Common myeloid progenitor, CD34-positive (primary cell): ENCODE data around the gene LIMS1.
"Not testable (repeated sequence)": the region's sequence is repeated elsewhere in the genome, so short reads cannot be mapped to it uniquely, and the experiment has no call there.

Source experiments
- CTCF ChIA-PET: fragments of 350-600 bp; sonication (Branson Sonifier 250); formaldehyde crosslinking; loops from one replicate; lab custom pipeline; 2021; ENCODE audit warnings: antibody characterized with exemption; lab: Charles Lee
- POLR2A ChIA-PET: fragments of 350-600 bp; sonication (Branson Sonifier 250); formaldehyde crosslinking; loops from one replicate; lab custom pipeline; 2021; ENCODE audit warnings: antibody characterized with exemption; lab: Charles Lee
- DNase-seq, 3 donors: peaks; one replicate each; pipeline versions ENCODE4 v3.0.0 to v3.0.0-alpha.2; 2013
- H3K27ac ChIP-seq, 2 experiments: 1 replicate in 1 of 2; 2 replicates in 1 of 2; pipeline ENCODE4 v1.7.0; 2013; ENCODE audit warnings: inconsistent platforms in 2 of 2, low read length in 2 of 2, mild to moderate bottlenecking in 2 of 2, low read depth in 1 of 2, moderate library complexity in 1 of 2; ENCODE audit not compliant: severe bottlenecking in 2 of 2, insufficient read depth in 1 of 2, poor library complexity in 1 of 2
- H3K27me3 ChIP-seq, 5 experiments: replicated peaks in 2 of 5; 1 replicate in 3 of 5; 2 replicates in 2 of 5; pipeline versions ENCODE4 v1.6.1 to v1.7.0; 2013; ENCODE audit warnings: low read length in 4 of 5, mild to moderate bottlenecking in 2 of 5, moderate library complexity in 2 of 5, inconsistent platforms in 1 of 5; ENCODE audit not compliant: insufficient read depth in 5 of 5, control insufficient read depth in 4 of 5
- H3K36me3 ChIP-seq, 4 experiments: 1 replicate in 2 of 4; 2 replicates in 2 of 4; pipeline versions ENCODE4 v1.6.1 to v1.7.0; 2013; ENCODE audit warnings: low read length in 3 of 4, control low read depth in 1 of 4, mild to moderate bottlenecking in 1 of 4; ENCODE audit not compliant: control insufficient read depth in 4 of 4, insufficient read depth in 4 of 4
- H3K4me1 ChIP-seq, 4 experiments: 1 replicate in 3 of 4; 2 replicates in 1 of 4; pipeline versions ENCODE4 v1.6.1 to v1.7.1; 2013; ENCODE audit warnings: low read length in 3 of 4, mild to moderate bottlenecking in 3 of 4, control low read depth in 1 of 4, inconsistent platforms in 1 of 4, moderate library complexity in 1 of 4; ENCODE audit not compliant: control insufficient read depth in 4 of 4, insufficient read depth in 4 of 4; ENCODE audit errors: control extremely low read depth in 1 of 4
- H3K4me3 ChIP-seq, 7 experiments: 1 replicate in 4 of 7; 2 replicates in 3 of 7; pipeline versions ENCODE4 v1.5.1 to v1.7.0; 2013; ENCODE audit warnings: mild to moderate bottlenecking in 7 of 7, low read length in 6 of 7, moderate library complexity in 6 of 7, inconsistent platforms in 2 of 7, low read depth in 2 of 7, control low read depth in 1 of 7; ENCODE audit not compliant: insufficient read depth in 4 of 7, control insufficient read depth in 1 of 7; ENCODE audit errors: extremely low read depth in 1 of 7
- H3K9me3 ChIP-seq, 5 experiments: 1 replicate in 4 of 5; 2 replicates in 1 of 5; pipeline versions ENCODE4 v1.6.1 to v1.7.1; 2013; ENCODE audit warnings: low read length in 4 of 5, mild to moderate bottlenecking in 2 of 5, inconsistent platforms in 1 of 5, low read depth in 1 of 5, moderate library complexity in 1 of 5; ENCODE audit not compliant: control insufficient read depth in 4 of 5, insufficient read depth in 2 of 5; ENCODE audit errors: control extremely low read depth in 1 of 5
- WGBS: methylation state at CpG from one replicate; pipeline ENCODE4 v1.1.5; 2013; ENCODE audit not compliant: insufficient coverage; 5-methylcytosine and 5-hydroxymethylcytosine counted together

LIMS1 gene

DNA sequence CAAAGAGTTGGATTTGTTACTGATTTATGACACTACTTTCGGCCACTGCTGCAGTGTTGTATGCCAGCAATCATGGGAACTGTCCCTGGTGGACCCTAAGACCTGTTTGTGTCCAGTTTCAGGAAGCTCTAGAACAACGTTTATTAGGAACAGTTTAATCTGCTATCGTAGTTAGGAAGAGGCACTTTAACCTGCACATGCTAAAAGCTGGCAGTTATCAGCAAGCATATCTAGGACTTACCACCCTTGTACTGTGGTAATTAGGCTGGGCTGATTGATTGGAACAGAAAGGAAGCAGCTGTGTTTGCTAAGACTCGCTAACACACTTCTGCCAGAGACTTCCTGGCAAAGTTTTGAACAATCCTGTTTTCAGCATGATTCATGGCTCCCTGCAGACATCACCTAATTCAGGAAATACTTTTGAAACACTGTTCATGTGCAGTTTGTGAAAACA lies 144.0 kb downstream of the LIMS1 start:
- Histone ChIP-seq H3K4me1 (peaks cover 2 to 38% (median 20%) of the 10 kb centered on the region in 4 experiments), H3K27ac (peak overlapping the region; percentile 58 to 61), H3K4me3 (peak overlapping the region in 3 of 7 experiments; percentile 5 to 34 (median 13)), H3K36me3 (peaks cover 2 to 20% (median 8%) of the 10 kb centered on the region in 4 experiments)
- peak; percentile 71 to 93 (median 86) for DNase-seq
- H3K27me3 ChIP-seq, H3K9me3 ChIP-seq, POLR2A ChIA-PET: not testable (repeated sequence)
- CTCF ChIA-PET = interaction anchor here (0.9 kb wide), 1 partner anchor 42 kb away, joined by 3 read pairs; no protein-coding TSS in a partner anchor
- no CpG with 5 or more reads among the region's 4 CpGs for WGBS

DNA sequence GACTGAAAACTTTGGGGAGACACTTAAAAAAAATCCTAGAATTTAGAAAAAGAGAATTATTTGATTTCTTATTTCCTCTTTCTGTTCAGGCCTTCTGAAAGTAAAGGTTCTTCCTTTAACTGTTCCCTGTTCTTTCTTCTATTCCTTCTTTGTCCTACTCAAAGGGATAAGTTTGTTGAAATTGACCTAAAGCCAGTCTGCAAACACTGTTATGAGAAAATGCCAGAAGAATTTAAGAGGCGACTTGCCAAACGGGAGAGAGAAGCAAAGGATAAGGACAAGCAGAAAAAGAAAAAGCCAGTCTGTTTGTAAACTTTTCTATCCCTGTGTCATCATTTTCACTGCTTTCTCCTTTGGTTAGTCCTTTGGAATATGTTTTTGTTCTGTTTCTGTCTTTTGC lies 146.5 kb downstream of the LIMS1 start:
- Histone ChIP-seq H3K4me1 (peaks cover 2 to 38% (median 19%) of the 10 kb centered on the region in 4 experiments), H3K36me3 (peaks cover under 1 to 19% (median 10%) of the 10 kb centered on the region in 4 experiments)
- H3K27me3 ChIP-seq, H3K9me3 ChIP-seq, H3K4me3 ChIP-seq, H3K27ac ChIP-seq, POLR2A ChIA-PET, DNase-seq: not testable (repeated sequence)
- CTCF ChIA-PET = interaction anchor here (1.0 kb wide), 1 partner anchor 72 kb away, joined by 3 read pairs; no protein-coding TSS in a partner anchor
- no CpG with 5 or more reads among the region's 2 CpGs for WGBS

DNA sequence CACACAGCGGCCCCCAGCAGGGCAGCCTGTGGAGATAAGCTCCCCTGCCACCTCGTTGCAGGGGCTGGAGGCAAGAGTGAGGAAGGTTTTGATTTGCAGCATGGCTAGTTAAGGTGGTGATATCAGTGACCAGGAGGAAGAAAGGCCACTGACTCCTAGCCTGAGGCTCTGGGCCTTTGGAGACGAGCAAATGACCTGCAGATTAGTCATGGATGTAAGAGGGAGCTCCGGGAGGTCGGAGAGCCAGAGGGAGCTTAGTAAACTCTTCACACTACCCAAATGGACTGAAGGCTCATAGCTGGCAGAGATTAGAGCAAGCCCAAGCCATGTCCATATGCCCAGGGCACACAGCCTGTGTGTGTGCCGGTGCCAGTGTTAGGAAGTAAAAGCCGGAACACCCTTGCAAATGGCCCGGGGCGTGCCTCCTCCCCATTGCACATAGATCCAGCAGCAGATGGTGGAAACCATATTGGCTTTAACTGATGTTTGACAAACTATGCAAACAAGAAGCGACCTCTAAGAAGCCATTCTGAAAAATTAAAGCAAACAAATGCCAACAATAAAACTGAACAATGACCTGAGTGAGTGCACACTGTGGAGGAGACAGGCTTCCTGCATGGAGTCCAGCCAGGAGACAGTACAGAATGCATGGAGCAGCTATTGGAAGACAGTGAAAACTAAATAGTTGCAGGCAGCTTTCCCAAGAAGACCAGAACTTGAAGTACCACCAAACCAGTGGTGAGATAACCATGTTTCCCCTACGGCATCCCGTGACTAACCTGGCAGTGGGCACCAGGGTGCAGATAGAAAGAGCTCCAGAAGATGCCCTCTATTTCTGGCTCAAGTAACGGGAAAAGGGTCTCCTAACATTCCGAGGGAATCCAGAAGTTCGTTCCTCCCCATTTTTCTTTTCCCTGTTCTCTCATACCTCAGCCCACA lies 154.8 kb downstream of the LIMS1 start:
- H3K36me3 ChIP-seq, H3K4me1 ChIP-seq, CTCF ChIA-PET, DNase-seq, H3K27me3 ChIP-seq, H3K27ac ChIP-seq, H3K4me3 ChIP-seq, H3K9me3 ChIP-seq, POLR2A ChIA-PET: not testable (repeated sequence)
- 100% methylated on average over 1 of the region's 15 CpGs for WGBS

DNA sequence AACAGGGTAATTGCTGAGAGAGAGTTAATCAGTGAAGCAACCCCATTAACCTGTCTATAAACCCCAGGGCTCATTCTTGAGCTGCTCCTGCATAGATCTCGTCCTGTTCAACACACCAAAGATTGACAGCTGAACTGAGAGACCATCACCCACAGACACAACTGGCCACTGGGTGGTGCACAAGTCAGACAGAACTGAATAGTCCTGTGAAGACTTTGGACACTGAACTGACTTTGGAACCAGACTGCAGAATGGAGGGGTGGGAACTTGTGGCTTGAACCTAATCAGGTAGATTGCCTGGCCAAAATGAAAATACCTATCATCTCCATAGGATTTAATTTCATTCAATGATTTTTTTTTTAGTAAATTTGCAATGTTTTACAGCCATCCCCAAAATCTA lies 155.7 kb downstream of the LIMS1 start:
- H3K27ac ChIP-seq, H3K9me3 ChIP-seq, H3K36me3 ChIP-seq, H3K27me3 ChIP-seq, H3K4me3 ChIP-seq, H3K4me1 ChIP-seq, DNase-seq, POLR2A ChIA-PET: not testable (repeated sequence)
- no CpG with 5 or more reads among the region's 1 CpG for WGBS
- CTCF ChIA-PET = interaction anchor here (2.4 kb wide), 1 partner anchor 53 kb away, joined by 8 read pairs; no protein-coding TSS in a partner anchor

DNA sequence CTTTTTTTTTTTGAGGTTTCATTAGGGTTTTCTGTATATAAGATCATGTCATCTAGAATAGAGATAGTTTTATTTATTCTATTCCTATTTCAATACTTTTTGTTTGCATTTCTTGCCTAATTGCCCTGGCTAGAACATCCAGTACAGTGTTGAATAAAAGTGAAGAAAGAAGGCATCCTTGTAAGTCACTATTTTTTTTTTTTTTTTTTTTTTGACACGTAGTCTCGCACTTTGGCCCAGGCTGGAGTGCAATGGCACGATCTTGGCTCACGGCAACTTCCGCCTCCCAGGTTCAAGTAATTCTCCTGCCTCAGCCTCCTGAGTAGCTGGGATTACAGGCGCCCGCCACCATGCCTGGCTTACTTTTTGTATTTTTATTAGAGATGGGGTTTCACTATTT lies 157.2 kb downstream of the LIMS1 start:
- no peaks in the 10 kb centered on the region for H3K9me3 ChIP-seq
- no peaks in the 10 kb centered on the region for H3K4me1 ChIP-seq
- POLR2A ChIA-PET = no interaction called here
- DNase-seq = no peak
- WGBS = 100% methylated on average over 2 of the region's 7 CpGs
- CTCF ChIA-PET = interaction anchor here (1.7 to 2.4 kb wide), 2 partner anchors 10 to 54 kb away, joined by 4 to 8 read pairs; no protein-coding TSS in a partner anchor
- no peak overlapping the region for H3K27ac ChIP-seq
- no peak overlapping the region for H3K4me3 ChIP-seq
- H3K36me3 ChIP-seq = peaks cover 0 to 3% (median 0%) of the 10 kb centered on the region in 4 experiments
- no peaks in the 10 kb centered on the region for H3K27me3 ChIP-seq

DNA sequence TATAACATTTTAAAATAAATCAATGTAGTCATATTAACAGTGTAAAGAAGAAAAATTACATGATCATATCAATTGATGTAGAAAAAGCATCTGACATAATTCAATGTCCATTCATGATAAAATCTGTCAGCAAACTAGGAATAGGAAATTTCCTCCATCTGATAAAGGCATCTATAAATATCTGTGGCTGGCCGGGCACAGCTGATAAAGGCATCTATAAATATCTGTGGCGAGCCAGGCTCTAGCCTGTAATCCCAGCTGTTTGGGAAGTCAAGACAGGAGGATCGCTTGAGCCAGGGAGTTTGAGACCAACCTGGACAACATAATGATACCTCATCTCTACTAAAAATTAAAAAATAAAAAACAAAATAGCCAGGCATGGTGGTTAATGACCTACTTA lies 166.9 kb downstream of the LIMS1 start:
- WGBS = 0% methylated on average over 1 of the region's 3 CpGs
- Histone ChIP-seq H3K4me3 (no peak overlapping the region), H3K4me1 (peaks cover 0 to 11% (median 7%) of the 10 kb centered on the region in 4 experiments), H3K36me3 (no peaks in the 10 kb centered on the region), H3K9me3 (no peaks in the 10 kb centered on the region), H3K27me3 (no peaks in the 10 kb centered on the region), H3K27ac (no peak overlapping the region)
- CTCF ChIA-PET = interaction anchor here (1.2 to 1.3 kb wide), 2 partner anchors 9 to 93 kb away, joined by 4 read pairs; no protein-coding TSS in a partner anchor
- POLR2A ChIA-PET = interaction anchor here (1.1 kb wide), 1 partner anchor 18 kb away, joined by 3 read pairs; the partner anchor contains the start of gene RANBP2
- no peak for DNase-seq
